ENCODE measurements around the gene MACROD2. TPM values are rescaled to one million over a fixed set of nuclear protein-coding genes. Genes with fewer than 3 reads are reported as not detected.

The MACROD2 gene
- total RNA-seq, 4 donors from 2014 or later = 8.7 to 17.8 (median 10.8) TPM

DNA sequence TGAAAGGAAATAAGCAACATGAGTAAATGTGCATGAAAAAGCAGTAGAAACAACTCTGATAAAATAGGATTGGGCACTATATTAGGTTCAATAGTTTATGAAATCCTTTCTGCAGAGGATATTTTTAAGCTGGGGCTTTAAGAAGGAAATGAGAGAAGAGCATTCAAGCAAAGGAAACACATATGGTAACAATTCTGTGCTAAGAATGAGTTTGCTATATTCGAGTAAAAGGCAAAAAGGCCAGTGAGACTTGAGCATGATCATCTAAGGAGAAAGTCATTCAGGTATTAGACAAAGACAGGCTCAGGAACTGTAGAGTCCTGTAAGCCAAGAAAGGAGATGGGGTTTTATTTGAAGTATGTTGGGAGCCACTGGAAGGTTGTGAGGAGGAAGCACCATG is 729.2 kb downstream of the MACROD2 start:
- H3K4me3 ChIP-seq (replicated peaks in 1 of 3) = no peak overlapping the region
- no peaks in the 10 kb centered on the region for H3K27me3 ChIP-seq
- H3K4me1 ChIP-seq = no peaks in the 10 kb centered on the region
- no peak overlapping the region for H3K27ac ChIP-seq
- H3K36me3 ChIP-seq = no peaks in the 10 kb centered on the region
- H3K9me3 ChIP-seq = no peaks in the 10 kb centered on the region
- intact Hi-C loops (cut with DNase I) = no loop called here
- 51 to 63% methylated on average over 1 of the region's 1 CpG for WGBS, 2 donors
- no peak for DNase-seq
- no peak for TF ChIP-seq POLR2A (IDR thresholded peaks at IDR 0.05)
- TF ChIP-seq, protein P1, sequence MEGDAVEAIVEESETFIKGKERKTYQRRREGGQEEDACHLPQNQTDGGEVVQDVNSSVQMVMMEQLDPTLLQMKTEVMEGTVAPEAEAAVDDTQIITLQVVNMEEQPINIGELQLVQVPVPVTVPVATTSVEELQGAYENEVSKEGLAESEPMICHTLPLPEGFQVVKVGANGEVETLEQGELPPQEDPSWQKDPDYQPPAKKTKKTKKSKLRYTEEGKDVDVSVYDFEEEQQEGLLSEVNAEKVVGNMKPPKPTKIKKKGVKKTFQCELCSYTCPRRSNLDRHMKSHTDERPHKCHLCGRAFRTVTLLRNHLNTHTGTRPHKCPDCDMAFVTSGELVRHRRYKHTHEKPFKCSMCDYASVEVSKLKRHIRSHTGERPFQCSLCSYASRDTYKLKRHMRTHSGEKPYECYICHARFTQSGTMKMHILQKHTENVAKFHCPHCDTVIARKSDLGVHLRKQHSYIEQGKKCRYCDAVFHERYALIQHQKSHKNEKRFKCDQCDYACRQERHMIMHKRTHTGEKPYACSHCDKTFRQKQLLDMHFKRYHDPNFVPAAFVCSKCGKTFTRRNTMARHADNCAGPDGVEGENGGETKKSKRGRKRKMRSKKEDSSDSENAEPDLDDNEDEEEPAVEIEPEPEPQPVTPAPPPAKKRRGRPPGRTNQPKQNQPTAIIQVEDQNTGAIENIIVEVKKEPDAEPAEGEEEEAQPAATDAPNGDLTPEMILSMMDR (IDR thresholded peaks at IDR 0.05) = no peak

DNA sequence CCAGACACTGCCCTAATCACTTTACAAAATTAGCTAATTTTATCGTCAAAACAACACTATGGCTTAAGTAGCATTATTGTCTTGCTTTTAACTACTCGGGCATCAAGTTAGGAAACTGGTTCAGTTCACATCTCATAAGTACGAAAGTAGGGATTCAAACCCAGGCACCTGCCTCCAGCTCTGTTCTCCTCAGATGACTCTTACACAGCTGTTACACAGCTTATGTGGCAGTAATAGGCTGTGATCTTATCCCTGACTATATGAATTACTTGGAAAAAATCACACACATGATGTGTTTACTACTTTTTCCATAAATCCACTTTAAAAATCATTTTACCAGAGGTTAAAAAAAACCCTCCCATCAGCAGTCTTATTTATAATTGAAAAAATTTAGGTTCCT is 731.3 kb downstream of the MACROD2 start:
- Histone ChIP-seq H3K27me3 (no peaks in the 10 kb centered on the region), H3K9me3 (no peaks in the 10 kb centered on the region), H3K4me1 (no peaks in the 10 kb centered on the region), H3K27ac (no peak overlapping the region), H3K36me3 (no peaks in the 10 kb centered on the region), H3K4me3 (replicated peaks in 1 of 3) (no peak overlapping the region)
- intact Hi-C loops (cut with DNase I) = no loop called here
- 92 to 99% methylated on average over 3 of the region's 3 CpGs for WGBS, 2 donors
- no peak for DNase-seq
- TF ChIP-seq, protein P1 (IDR thresholded peaks at IDR 0.05) = no peak

DNA sequence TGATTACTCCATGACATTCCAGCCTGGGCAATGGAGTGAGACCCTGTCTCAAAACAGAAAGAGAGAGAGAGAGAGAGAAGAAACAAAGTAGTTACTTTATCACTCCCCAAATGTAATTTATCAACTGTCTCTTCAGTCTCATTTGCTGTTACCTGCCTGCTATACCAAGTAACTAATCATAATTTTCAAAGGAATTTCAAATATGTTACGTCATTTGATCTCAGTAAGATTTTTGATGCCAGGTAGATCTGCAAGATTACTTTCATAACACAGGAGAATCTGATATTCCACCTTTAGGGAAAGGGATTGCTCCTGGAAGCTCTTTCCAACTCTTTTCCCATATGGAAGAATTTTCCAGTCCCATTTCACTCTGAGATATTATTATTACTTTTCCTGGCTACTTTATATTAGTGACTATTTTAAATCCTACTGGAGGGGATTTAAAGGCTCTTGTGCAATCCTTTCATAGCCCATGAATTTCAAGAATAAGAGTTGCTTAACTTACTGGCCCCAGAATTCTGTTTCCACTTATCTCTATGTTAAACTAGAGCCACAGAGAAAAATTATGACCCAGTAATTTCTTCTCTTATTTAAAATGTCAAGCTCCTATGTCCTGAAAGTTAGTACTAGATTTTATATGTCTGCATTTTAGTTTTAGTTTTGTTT is 732.3 kb downstream of the MACROD2 start:
- H3K4me3 ChIP-seq (replicated peaks in 1 of 3) = no peak overlapping the region
- TF ChIP-seq, protein P1 (IDR thresholded peaks at IDR 0.05) = no peak
- no peak for TF ChIP-seq POLR2A (IDR thresholded peaks at IDR 0.05)
- intact Hi-C loops (cut with DNase I) = no loop called here
- WGBS, 2 donors = 89 to 93% methylated on average over 1 of the region's 1 CpG
- no peak overlapping the region for H3K27ac ChIP-seq
- no peaks in the 10 kb centered on the region for H3K27me3 ChIP-seq
- H3K9me3 ChIP-seq = no peaks in the 10 kb centered on the region
- no peaks in the 10 kb centered on the region for H3K36me3 ChIP-seq
- no peaks in the 10 kb centered on the region for H3K4me1 ChIP-seq
- no peak for DNase-seq

DNA sequence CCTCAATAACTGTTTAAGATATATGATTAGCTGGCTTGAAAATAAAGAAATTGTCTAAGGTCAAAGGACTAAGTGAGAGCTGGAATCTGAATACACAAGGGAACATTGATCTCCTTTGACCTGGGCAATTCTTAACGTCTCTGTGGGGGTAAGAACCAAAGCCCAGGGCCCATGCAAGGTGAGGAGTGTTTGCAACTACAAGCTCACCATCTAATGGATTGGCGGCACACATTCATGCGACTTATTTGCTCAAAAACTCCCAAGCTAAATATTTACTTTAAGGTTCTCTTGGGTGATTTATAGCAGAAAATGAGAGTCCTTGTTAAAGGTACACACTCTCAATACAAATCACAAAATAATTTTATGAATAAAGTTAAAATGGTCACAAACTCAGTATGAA is 734.1 kb downstream of the MACROD2 start:
- TF ChIP-seq, protein P1 (IDR thresholded peaks at IDR 0.05) = no peak
- no peak for TF ChIP-seq POLR2A (IDR thresholded peaks at IDR 0.05)
- 83% methylated on average over 3 of the region's 3 CpGs for WGBS, 2 donors
- no peaks in the 10 kb centered on the region for H3K4me1 ChIP-seq

DNA sequence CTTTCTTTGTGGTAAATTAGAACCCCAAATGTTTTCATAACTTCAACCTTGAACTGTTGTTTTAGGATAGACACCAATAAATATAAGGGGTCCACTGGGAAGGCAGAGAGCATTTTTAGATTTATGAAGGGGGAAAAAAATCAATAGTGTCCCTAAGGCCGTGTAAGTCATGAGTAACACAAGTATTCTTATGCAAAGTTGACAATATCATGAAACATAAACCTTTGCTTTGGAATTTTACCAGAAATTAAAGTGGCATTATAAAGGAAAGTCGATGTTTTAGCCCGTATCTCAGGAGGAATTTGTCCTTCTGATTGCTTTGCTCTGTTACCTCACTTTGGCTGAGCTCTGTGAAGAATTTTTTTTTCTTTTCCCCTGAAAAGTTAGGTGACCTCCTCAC is 737.0 kb downstream of the MACROD2 start:
- no peaks in the 10 kb centered on the region for H3K4me1 ChIP-seq
- 74 to 79% methylated on average over 3 of the region's 3 CpGs for WGBS, 2 donors
- intact Hi-C loops (cut with DNase I) = no loop called here
- H3K4me3 ChIP-seq (replicated peaks in 1 of 3) = no peak overlapping the region
- no peaks in the 10 kb centered on the region for H3K9me3 ChIP-seq
- no peaks in the 10 kb centered on the region for H3K36me3 ChIP-seq
- no peak for DNase-seq
- no peaks in the 10 kb centered on the region for H3K27me3 ChIP-seq
- no peak overlapping the region for H3K27ac ChIP-seq
- TF ChIP-seq, protein P1 (IDR thresholded peaks at IDR 0.05) = no peak

More for the DNA sequence above, 734.1 kb downstream of the MACROD2 start:
- Histone ChIP-seq H3K27ac (no peak overlapping the region), H3K36me3 (no peaks in the 10 kb centered on the region), H3K4me3 (replicated peaks in 1 of 3) (no peak overlapping the region), H3K27me3 (no peaks in the 10 kb centered on the region), H3K9me3 (no peaks in the 10 kb centered on the region)
- intact Hi-C loops (cut with DNase I) = no loop called here
- no peak for DNase-seq
